ENCODE measurements around the gene RBM8A. TPM values are rescaled to one million over a fixed set of nuclear protein-coding genes. Genes with fewer than 3 reads are reported as not detected.
A peak's percentile ranks its signal among the peaks of the same experiment; 100 is the strongest.

The RBM8A gene
- total and polyA plus RNA-seq, 9 of the 15 experiments (the other 6 are each of a cell fraction or from before 2014, with no cell fraction given), result 215 to 1,035 (median 291) TPM

DNA sequence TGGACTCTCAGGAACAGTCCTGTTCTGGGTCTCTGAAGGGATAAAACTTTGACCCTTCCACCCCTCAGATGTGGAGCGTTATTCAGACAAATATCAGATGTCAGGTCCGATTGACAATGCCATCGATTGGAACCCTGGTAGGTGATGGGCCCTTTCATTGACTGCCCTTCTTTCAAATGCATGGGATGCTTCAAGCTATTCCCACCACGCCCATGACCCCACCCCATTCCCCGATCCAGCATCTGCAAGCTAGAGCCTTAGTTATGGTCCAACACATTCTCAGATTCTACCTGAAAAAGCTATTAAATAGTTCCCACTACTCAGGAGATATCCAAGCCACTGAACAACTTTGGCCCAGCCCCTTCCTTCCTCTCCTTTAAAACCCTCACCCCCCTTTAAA is 49.7 kb upstream of the RBM8A start:
- no peaks in the 10 kb centered on the region for H3K27me3 ChIP-seq (ENCODE audit: control insufficient read depth in 2 of 2, insufficient read depth in 2 of 2, low read length in 2 of 2)
- ChIA-PET CTCF (ENCODE audit: low intra/inter-chr PET ratio) (interaction anchor here (0.6 to 3.8 kb wide), 3 partner anchors 30 to 86 kb away, joined by 3 to 37 read pairs (median 17); no protein-coding TSS in a partner anchor), POLR2A (interaction anchor here (1.0 to 15.5 kb wide), 9 partner anchors 12 to 60 kb away, joined by 3 to 320 read pairs (median 3); partner anchors contain the start of genes ANKRD34A, POLR3GL, RBM8A and TXNIP)
- no peaks in the 10 kb centered on the region for H3K9me3 ChIP-seq (replicated peaks; ENCODE audit: control insufficient read depth, insufficient read depth, low read depth, low read length)
- H4K20me1 ChIP-seq (replicated peaks; ENCODE audit: control insufficient read depth, insufficient read depth, low read length), result no peaks in the 10 kb centered on the region
- H3K9me1 ChIP-seq (ENCODE audit: control insufficient read depth, insufficient read depth, low read length), result no peaks in the 10 kb centered on the region
- 0 out of 2 replicates have a peak overlapping the region, but pooled peaks have one; percentile 5 for H3K4me2 ChIP-seq (ENCODE audit: insufficient read depth, low read length)
- H3K79me2 ChIP-seq (ENCODE audit: control insufficient read depth, insufficient read depth, low read length), result peaks cover 25% of the 10 kb centered on the region
- H3K9ac ChIP-seq (ENCODE audit: insufficient read depth in 1 of 2, low read depth in 2 of 2, low read length in 2 of 2), result no peak overlapping the region; a peak in 1 of 4 replicates
- TF ChIP-seq ZNF24 (IDR thresholded peaks at IDR 0.05) (no peak), HNRNPL (IDR thresholded peaks at IDR 0.05; ENCODE audit: low read depth, low read length) (no peak), TFE3 (CRISPR knock-in tag; IDR thresholded peaks at IDR 0.05) (no peak), TCFL5 (CRISPR knock-in tag; conservative IDR thresholded peaks at IDR 0.05) (no peak), LARP7 (IDR thresholded peaks at IDR 0.05) (no peak), FOXA1 (IDR thresholded peaks at IDR 0.05; ENCODE audit: borderline replicate concordance) (no peak), GTF2F1 (IDR thresholded peaks at IDR 0.05; ENCODE audit: low read depth, low read length) (no peak), ZNF324 (CRISPR knock-in tag; IDR thresholded peaks at IDR 0.05) (no peak), FOXK1 (CRISPR knock-in tag; IDR thresholded peaks at IDR 0.05; ENCODE audit: borderline replicate concordance) (no peak), ZNF311 (CRISPR knock-in tag; IDR thresholded peaks at IDR 0.05) (no peak), TEAD2 (tag; IDR thresholded peaks at IDR 0.05) (no peak), SRSF3 (IDR thresholded peaks at IDR 0.05; ENCODE audit: insufficient read depth, low read length) (no peak), MCM3 (IDR thresholded peaks at IDR 0.05) (no peak), GATA2 (CRISPR knock-in tag; IDR thresholded peaks at IDR 0.05) (no peak), CEBPG (CRISPR knock-in tag; IDR thresholded peaks at IDR 0.05) (no peak), CEBPG (tag; conservative IDR thresholded peaks at IDR 0.05 in 1 of 2, IDR thresholded peaks at IDR 0.05 in 1 of 2) (no peak), TRIM28 (IDR thresholded peaks at IDR 0.05) (no peak)
- TF ChIP-seq, protein P1, sequence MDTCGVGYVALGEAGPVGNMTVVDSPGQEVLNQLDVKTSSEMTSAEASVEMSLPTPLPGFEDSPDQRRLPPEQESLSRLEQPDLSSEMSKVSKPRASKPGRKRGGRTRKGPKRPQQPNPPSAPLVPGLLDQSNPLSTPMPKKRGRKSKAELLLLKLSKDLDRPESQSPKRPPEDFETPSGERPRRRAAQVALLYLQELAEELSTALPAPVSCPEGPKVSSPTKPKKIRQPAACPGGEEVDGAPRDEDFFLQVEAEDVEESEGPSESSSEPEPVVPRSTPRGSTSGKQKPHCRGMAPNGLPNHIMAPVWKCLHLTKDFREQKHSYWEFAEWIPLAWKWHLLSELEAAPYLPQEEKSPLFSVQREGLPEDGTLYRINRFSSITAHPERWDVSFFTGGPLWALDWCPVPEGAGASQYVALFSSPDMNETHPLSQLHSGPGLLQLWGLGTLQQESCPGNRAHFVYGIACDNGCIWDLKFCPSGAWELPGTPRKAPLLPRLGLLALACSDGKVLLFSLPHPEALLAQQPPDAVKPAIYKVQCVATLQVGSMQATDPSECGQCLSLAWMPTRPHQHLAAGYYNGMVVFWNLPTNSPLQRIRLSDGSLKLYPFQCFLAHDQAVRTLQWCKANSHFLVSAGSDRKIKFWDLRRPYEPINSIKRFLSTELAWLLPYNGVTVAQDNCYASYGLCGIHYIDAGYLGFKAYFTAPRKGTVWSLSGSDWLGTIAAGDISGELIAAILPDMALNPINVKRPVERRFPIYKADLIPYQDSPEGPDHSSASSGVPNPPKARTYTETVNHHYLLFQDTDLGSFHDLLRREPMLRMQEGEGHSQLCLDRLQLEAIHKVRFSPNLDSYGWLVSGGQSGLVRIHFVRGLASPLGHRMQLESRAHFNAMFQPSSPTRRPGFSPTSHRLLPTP (IDR thresholded peaks at IDR 0.05; ENCODE audit: borderline replicate concordance, extremely low read depth, insufficient read length), result no peak
- TF ChIP-seq, protein P2, sequence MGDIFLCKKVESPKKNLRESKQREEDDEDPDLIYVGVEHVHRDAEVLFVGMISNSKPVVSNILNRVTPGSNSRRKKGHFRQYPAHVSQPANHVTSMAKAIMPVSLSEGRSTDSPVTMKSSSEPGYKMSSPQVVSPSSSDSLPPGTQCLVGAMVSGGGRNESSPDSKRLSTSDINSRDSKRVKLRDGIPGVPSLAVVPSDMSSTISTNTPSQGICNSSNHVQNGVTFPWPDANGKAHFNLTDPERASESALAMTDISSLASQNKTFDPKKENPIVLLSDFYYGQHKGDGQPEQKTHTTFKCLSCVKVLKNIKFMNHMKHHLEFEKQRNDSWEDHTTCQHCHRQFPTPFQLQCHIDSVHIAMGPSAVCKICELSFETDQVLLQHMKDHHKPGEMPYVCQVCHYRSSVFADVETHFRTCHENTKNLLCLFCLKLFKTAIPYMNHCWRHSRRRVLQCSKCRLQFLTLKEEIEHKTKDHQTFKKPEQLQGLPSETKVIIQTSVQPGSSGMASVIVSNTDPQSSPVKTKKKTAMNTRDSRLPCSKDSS (IDR thresholded peaks at IDR 0.05; ENCODE audit: low read depth, partially characterized antibody), result no peak
- 59% methylated on average over 5 of the region's 5 CpGs for WGBS (ENCODE audit: insufficient coverage, low coverage, missing lambda C conversion rate)
- H2AFZ ChIP-seq (ENCODE audit: low read depth, low read length), result 0 out of 2 replicates have a peak overlapping the region, but pooled peaks have one; percentile 43
- in situ Hi-C loops (cut with MboI), result no loop called here
- no TSS peak for BruUV-seq (replicated peaks)
- FAIRE-seq (no peak), DNase-seq (ENCODE audit: extremely low read depth in 1 of 4, low spot score in 3 of 4) (no peak), ATAC-seq (no peak)
- peaks cover 16% of the 10 kb centered on the region for H3K36me3 ChIP-seq (ENCODE audit: control insufficient read depth, insufficient read depth, low read length)
- H3K4me3 ChIP-seq, result no peak overlapping the region
- intact Hi-C loops (cut with micrococcal nuclease), result loop anchor here (1.0 kb wide), 4 partner anchors 30 to 132 kb away; partner anchors contain the start of gene NUDT17
- peak overlapping the region; percentile 5; the same call in 1 of the 3 replicates for H3K27ac ChIP-seq (ENCODE audit: extremely low read depth, low read depth, low read length)
- peaks cover 21 to 45% of the 10 kb centered on the region in 2 experiments for H3K4me1 ChIP-seq (replicated peaks in 1 of 2; ENCODE audit: control insufficient read depth in 2 of 2, insufficient read depth in 2 of 2, low read length in 2 of 2)

All from K562 (cell line).